A673 (cell line): Measurements from ENCODE around the gene ADAMTS10. TPM values are rescaled to one million over a fixed set of nuclear protein-coding genes. Genes with fewer than 3 reads are reported as not detected.

Source experiments
- BruUV-seq: library from RNA; stranded (reverse); fragments of 400-500 nt; replicated peaks from 2 replicates; lab custom pipeline; 2021; lab: Mats Ljungman, UMichigan
- CTCF ChIA-PET: fragments of 300-600 bp; sonication (Branson Sonifier 250); formaldehyde crosslinking; loops from one replicate; lab custom pipeline; 2022; ENCODE audit warnings: antibody characterized with exemption; lab: Charles Lee
- POLR2A ChIA-PET: fragments of 300-600 bp; sonication (Branson Sonifier 250); formaldehyde crosslinking; loops from one replicate; lab custom pipeline; 2022; ENCODE audit warnings: antibody characterized with exemption; ENCODE audit not compliant: low non-redundant PET; lab: Charles Lee
- DNase-seq: peaks from one replicate; pipeline ENCODE4 v3.0.0-alpha.2; 2015; ENCODE audit warnings: low spot score
- H3K27ac ChIP-seq: fragments of 200-600 bp; sonication (generic); 2 replicates; pipeline ENCODE4 v1.5.1; 2016; ENCODE audit warnings: mixed run types, low read depth, mild to moderate bottlenecking, mixed read lengths, antibody characterized with exemption, low read length; ENCODE audit not compliant: poor library complexity, severe bottlenecking
- H3K27me3 ChIP-seq: fragments of 200-600 bp; sonication (generic); replicated peaks from 2 replicates; pipeline ENCODE4 v1.6.1; 2017; ENCODE audit warnings: mixed run types, low read depth, mild to moderate bottlenecking, mixed read lengths, antibody characterized with exemption, low read length; ENCODE audit not compliant: insufficient read depth, poor library complexity
- H3K36me3 ChIP-seq: fragments of 200-600 bp; sonication (generic); 2 replicates; pipeline ENCODE4 v1.6.1; 2016; ENCODE audit warnings: mixed run types, mild to moderate bottlenecking, mixed read lengths, antibody characterized with exemption, low read length; ENCODE audit not compliant: insufficient read depth, poor library complexity, severe bottlenecking
- H3K4me1 ChIP-seq: fragments of 200-600 bp; sonication (generic); 2 replicates; pipeline ENCODE4 v1.6.1; 2017; ENCODE audit warnings: mixed run types, mild to moderate bottlenecking, mixed read lengths, antibody characterized with exemption, low read length; ENCODE audit not compliant: insufficient read depth, poor library complexity, severe bottlenecking
- H3K4me3 ChIP-seq: fragments of 200-600 bp; sonication (generic); 2 replicates; pipeline ENCODE4 v1.5.1; 2016; ENCODE audit warnings: low read depth, mixed run types, mild to moderate bottlenecking, mixed read lengths, low read length; ENCODE audit not compliant: poor library complexity, severe bottlenecking
- H3K9me3 ChIP-seq: fragments of 200-600 bp; sonication (generic); 2 replicates; pipeline ENCODE4 v1.6.1; 2016; ENCODE audit warnings: mixed run types, low read depth, mild to moderate bottlenecking, mixed read lengths, antibody characterized with exemption, low read length; ENCODE audit not compliant: poor library complexity, severe bottlenecking
- EZH2 ChIP-seq: fragments of 200-600 bp; sonication (generic); IDR thresholded peaks from 2 replicates; pipeline ENCODE4 v1.6.1; 2017; ENCODE audit warnings: borderline replicate concordance, low read depth, mild to moderate bottlenecking, mixed read lengths, antibody characterized with exemption, low read length; ENCODE audit not compliant: poor library complexity, severe bottlenecking
- intact Hi-C: fragments of 100-400 bp; cut with micrococcal nuclease; formaldehyde crosslinking; loops from one replicate; pipeline ENCODE4 v1.10.0; 2022; ENCODE audit not compliant: unreplicated experiment
- total RNA-seq: library from RNA; stranded (reverse); gene quantifications from 2 replicates; pipeline ENCODE4 v1.2.3, GENCODE V29; 2021
- TF ChIP-seq, protein P1 (sequence below): fragments of 300-800, 200-600 bp; sonication (generic); conservative IDR thresholded peaks from 2 replicates; pipeline ENCODE4 v1.5.1; 2017; ENCODE audit warnings: low read depth, mild to moderate bottlenecking, antibody characterized with exemption, low read length, moderate library complexity, mixed read lengths

The ADAMTS10 gene
- total RNA-seq, 1 experiment from 2014 or later = 29.5 TPM

DNA sequence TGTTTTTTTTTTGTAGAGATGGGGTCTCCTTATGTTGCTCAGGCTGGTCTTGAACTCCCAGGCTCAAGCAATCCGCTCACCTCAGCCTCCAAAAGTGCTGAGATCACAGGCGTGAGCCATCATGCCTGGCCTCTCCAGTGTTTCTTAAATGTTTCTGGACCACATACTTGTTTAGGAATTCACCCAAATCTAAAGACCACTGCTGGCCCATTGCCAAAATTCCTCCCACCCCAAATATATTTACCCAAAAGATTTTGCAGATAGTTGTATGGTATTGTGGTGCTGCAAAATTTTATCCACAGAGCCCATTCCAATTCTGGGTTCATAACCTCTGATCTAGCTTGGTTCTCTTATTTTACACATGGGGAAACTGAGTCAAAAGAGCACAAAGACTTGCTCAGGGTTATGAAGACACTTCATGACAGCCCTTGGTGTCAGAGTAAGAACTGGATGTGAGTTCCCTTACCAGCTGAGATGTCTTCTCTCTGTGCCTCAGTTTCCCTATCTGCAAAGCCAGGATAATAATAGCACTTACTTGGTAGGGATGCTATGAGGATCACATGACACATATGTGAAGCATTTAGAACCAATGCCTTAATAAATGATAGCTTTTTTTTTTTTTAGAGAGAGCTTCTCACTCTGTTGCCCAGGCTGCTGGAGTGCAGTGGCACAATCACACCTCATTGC lies 30.8 kb upstream of the ADAMTS10 start:
- Histone ChIP-seq H3K36me3 (no peaks in the 10 kb centered on the region), H3K27me3 (no peaks in the 10 kb centered on the region), H3K27ac (no peak overlapping the region), H3K9me3 (peaks cover 7% of the 10 kb centered on the region), H3K4me3 (no peak overlapping the region), H3K4me1 (peaks cover 24% of the 10 kb centered on the region)
- DNase-seq = no peak
- no TSS peak for BruUV-seq
- POLR2A ChIA-PET = no interaction called here
- no peak for TF ChIP-seq EZH2
- TF ChIP-seq, protein P1, sequence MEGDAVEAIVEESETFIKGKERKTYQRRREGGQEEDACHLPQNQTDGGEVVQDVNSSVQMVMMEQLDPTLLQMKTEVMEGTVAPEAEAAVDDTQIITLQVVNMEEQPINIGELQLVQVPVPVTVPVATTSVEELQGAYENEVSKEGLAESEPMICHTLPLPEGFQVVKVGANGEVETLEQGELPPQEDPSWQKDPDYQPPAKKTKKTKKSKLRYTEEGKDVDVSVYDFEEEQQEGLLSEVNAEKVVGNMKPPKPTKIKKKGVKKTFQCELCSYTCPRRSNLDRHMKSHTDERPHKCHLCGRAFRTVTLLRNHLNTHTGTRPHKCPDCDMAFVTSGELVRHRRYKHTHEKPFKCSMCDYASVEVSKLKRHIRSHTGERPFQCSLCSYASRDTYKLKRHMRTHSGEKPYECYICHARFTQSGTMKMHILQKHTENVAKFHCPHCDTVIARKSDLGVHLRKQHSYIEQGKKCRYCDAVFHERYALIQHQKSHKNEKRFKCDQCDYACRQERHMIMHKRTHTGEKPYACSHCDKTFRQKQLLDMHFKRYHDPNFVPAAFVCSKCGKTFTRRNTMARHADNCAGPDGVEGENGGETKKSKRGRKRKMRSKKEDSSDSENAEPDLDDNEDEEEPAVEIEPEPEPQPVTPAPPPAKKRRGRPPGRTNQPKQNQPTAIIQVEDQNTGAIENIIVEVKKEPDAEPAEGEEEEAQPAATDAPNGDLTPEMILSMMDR = no peak
- intact Hi-C loops = no loop called here
- CTCF ChIA-PET = interaction anchor here (0.6 to 1.6 kb wide), 9 partner anchors 8 to 284 kb away, joined by 3 to 23 read pairs (median 6); partner anchors contain the start of gene ZNF414

DNA sequence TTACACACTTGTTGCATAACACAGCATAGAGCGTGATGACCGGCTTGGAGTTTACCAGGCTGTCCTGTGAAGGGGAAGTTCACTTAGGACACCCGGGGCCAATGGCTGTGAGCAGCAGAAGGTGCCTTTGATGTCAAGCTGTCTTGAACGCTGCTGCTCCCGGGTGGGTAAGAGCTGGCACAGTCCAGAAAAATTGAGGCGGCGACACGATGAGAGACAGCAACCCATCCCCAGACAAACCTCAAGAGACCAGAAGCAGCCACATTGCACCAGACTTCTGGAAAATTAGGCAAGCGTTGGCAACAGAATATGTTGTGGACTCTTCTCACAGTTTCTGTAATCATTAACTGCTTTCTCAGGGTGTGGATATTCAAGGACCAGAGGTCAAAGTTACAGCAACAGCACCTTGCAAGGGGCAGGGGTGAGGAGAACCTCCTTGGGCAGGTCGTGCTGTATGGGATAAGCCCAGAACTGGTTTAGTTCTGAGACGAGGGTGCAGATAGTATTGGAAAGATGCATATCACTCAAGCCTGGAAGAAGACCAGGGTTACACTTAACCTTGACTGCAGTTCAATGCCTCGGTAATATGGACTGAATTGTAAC lies 30.0 kb upstream of the ADAMTS10 start:
- ChIA-PET POLR2A (no interaction called here), CTCF (interaction anchor here (0.6 kb wide), 3 partner anchors 16 to 59 kb away, joined by 3 to 8 read pairs (median 5); no protein-coding TSS in a partner anchor)
- Histone ChIP-seq H3K36me3 (no peaks in the 10 kb centered on the region), H3K9me3 (peaks cover 7% of the 10 kb centered on the region), H3K4me3 (no peak overlapping the region), H3K4me1 (peaks cover 24% of the 10 kb centered on the region), H3K27me3 (no peaks in the 10 kb centered on the region), H3K27ac (peak overlapping the region; percentile 20)
- no TSS peak for BruUV-seq
- intact Hi-C loops = no loop called here
- no peak for DNase-seq
- no peak for TF ChIP-seq EZH2
- TF ChIP-seq, protein P1 = no peak

DNA sequence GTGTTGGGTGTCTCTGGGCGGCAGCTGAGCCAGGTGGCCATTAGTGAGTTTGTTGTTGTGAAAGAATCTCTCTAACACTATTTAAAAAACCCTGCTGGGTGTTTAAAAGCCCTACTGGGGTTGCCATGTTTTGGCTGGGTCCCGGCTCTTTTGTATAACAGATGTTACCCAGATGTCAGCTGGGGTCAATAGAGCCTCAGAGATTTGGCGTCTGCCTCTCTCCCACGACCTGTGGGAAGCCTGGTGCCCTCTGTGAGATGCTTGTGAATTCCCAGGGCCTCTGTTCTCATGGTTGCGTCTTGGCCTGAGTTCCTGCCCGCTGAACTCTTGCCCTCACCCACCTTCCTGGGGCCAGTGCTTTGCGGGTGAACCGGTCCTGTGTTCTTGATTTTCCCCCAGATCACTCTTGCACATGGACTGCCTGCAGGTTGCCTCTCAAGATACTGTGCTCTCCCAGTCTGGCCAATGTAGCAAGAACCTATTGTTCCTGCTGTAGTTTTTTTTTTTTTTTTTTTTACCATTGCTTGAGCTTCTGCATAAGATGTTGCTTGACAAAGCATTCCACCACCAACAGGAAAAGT lies 29.4 kb upstream of the ADAMTS10 start:
- CTCF ChIA-PET = interaction anchor here (0.6 kb wide), 3 partner anchors 17 to 59 kb away, joined by 3 to 8 read pairs (median 5); no protein-coding TSS in a partner anchor

More for the DNA sequence above, 29.4 kb upstream of the ADAMTS10 start:
- BruUV-seq = no TSS peak
- H3K4me3 ChIP-seq = no peak overlapping the region
- intact Hi-C loops = no loop called here
- peak; percentile 52 for DNase-seq
- peak overlapping the region; percentile 48 for H3K27ac ChIP-seq
- H3K4me1 ChIP-seq = peaks cover 24% of the 10 kb centered on the region
- H3K36me3 ChIP-seq = no peaks in the 10 kb centered on the region
- POLR2A ChIA-PET = no interaction called here
- peaks cover 7% of the 10 kb centered on the region for H3K9me3 ChIP-seq
- no peak for TF ChIP-seq EZH2
- TF ChIP-seq, protein P1 = no peak
- no peaks in the 10 kb centered on the region for H3K27me3 ChIP-seq
